Activated T-helper 1 cell treated with anti-CD3 and anti-CD28 coated beads, Interleukin-2, amount 50 U/mL, for 16 hours (primary cell): Measurements from ENCODE around the gene TSSC4.

Source experiments
- DNase-seq, 2 donors: peaks; one replicate each; pipeline ENCODE4 v3.0.0-alpha.2; 2020; ENCODE audit warnings: low read depth in 1 of 2, low spot score in 1 of 2

Gene TSSC4

DNA sequence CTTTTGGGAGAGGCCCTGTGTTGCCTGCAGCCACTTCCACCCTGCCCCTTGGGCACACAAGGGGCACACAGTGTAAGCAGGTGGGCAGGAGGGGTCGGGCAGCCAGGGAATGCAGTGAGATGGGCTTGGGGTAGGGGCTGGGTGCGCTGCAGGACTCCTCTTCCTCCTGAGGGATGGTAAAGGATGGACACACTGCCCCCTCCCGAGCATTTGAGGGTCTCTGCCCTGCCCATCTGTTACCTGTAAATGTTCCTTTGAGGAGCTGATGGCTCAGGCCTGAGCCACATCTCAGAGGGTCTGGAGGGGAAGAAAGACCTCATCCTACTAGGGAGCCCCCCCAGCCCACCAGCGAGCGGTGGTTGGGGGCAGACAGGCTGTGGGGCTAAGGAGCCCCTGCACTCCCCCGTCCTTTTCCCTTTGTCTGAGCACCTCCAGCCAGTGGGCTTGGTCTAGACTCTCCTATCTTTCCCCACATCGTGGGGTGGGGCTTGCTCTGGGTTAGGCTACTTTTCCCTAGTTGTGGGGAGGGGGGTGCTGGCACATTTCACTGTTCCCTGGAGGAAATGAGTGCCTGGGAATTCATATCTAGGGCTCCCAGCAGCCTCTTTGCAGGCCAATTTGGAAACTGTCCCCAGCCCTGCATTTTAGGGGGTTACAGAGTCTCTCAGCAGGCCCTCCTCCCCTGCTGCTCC, 1.7 kb upstream of the TSSC4 start:
- DNase-seq, result no peak

DNA sequence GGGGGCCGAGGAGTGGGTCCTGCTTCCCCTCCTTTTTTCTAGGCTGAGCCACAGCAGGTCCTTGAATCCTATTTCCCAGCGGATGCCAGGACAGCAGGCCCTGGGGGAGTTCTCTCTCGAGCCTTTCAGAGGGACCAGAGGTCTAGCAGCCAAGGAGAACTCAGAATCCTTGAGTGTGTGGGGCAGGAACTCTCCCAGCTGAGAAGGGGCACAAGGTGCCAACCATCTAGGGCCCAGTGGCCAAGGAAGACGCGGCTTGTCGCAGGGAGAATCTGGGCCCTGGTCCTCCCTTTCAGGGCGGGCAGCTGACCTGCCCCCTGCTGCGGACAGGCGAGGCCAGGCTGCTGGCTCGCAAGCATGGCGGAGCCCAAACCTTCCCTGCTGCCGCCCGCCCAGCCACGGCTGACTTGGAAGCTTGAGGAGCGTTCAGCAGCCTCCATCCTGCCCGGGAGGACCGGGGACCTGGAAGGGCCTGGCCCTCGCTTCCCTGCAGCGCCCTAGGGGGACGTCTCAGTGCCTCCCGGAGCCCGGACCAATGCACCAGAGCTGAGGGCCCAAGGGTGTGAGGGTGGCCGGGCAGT, 972 bp upstream of the TSSC4 start:
- DNase-seq, result no peak

DNA sequence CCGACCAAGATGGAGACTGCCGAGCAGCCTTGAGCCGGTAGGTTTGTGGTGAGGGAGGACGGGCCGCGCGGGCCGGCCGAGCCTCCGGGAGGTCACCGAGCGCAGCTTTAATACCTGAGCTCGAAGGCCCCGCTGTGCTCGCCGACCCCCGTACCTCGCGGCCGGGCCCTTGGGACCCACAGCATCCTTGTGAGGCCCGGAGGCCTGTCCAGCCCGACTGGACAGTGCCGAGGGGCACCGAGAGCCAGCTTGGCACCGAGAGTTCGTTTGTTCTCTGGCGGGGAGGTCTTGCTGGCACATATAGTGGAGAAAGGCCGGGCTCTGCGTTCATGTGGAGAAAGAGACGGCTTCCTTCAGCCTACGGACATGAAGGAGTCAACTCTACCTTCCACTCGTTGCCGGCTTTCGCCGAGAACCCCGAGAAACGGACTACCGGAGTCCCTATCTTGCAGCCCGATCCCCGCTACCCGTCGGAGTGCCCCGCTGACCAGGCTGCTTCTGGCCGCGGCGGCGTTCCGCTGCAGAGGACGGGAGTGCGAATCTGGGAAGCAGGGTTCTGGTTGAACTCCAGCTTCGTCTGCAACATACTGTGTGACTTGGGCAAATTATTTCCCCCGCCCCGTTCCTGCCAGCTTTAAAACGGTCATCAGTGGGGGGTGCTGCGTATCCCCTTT, 349 bp downstream of the TSSC4 start:
- no peak for DNase-seq

DNA sequence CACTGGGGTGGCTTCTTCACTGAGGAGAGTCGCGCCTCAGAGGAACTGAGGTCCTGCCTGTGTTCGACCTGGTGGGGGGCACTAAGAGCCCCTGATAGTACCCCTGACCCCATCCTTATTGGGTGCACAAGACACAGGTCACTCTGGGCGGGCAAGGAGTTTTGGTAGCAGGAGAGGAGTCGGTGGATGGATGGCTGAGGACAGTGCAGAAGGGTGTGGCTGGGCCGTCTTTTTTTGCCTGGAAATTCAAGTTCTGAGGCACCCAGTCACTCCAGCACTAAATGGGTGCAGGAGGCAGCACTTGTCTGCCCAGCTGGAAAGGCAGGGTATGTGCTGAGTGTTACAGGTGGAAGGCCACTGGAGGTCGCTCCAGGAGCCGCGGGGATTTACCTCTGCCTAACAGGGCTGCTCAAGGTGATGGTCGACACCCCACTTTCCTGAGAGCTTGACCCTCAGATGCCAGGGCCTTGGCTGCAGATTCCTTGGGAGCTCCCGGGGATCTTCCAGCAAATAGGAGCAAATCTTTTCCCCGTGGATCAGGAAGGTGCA, 960 bp downstream of the TSSC4 start:
- no peak for DNase-seq

DNA sequence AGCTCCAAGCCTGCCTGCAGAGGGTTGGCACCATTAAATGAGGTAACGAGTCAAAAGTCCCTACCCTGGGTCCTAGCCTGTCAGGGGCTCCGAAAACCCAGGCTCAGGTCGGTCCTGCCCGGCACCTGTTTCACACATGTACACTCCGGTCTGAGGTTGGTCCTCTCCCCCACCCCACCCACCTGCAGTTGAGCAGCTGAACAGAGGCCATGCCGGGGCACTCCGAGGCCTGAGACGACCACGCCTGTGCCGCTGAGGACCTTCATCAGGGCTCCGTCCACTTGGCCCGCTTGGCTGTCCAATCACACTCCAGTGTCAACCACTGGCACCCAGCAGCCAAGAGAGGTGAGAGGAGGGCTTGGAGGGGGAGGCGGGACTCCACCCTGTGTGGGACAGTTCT, 1.6 kb downstream of the TSSC4 start:
- DNase-seq, result no peak

DNA sequence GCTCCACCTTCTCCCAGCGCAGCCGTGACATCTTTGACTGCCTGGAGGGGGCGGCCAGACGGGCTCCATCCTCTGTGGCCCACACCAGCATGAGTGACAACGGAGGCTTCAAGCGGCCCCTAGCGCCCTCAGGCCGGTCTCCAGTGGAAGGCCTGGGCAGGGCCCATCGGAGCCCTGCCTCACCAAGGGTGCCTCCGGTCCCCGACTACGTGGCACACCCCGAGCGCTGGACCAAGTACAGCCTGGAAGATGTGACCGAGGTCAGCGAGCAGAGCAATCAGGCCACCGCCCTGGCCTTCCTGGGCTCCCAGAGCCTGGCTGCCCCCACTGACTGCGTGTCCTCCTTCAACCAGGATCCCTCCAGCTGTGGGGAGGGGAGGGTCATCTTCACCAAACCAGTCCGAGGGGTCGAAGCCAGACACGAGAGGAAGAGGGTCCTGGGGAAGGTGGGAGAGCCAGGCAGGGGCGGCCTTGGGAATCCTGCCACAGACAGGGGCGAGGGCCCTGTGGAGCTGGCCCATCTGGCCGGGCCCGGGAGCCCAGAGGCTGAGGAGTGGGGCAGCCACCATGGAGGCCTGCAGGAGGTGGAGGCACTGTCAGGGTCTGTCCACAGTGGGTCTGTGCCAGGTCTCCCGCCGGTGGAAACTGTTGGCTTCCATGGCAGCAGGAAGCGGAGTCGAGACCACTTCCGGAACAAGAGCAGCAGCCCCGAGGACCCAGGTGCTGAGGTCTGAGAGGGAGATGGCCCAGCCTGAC, 2.5 kb downstream of the TSSC4 start:
- DNase-seq, result no peak

DNA sequence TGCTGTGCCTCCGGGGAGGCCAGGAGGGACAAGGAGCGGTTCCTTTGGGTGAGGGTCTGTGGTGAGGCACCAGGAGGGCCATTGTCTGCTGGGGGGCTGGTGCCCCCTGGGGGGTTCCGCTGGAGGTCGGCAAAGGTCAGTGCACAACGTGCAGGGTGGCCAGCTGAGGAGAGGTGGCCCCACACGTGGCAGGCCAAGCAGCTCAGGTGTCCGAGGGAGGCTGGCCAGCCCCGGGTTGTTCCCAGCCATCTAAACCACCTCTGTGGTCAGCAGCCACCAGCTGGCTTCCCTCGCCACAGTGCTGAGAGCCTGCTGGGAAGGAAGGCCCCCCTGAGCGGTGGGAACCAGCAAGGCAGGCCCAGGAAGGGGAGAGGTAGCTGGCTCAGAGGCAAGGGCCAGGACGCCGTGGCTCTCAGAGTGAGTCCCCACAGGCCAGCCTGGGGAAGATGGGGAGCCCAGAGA, 4.2 kb downstream of the TSSC4 start:
- no peak for DNase-seq

DNA sequence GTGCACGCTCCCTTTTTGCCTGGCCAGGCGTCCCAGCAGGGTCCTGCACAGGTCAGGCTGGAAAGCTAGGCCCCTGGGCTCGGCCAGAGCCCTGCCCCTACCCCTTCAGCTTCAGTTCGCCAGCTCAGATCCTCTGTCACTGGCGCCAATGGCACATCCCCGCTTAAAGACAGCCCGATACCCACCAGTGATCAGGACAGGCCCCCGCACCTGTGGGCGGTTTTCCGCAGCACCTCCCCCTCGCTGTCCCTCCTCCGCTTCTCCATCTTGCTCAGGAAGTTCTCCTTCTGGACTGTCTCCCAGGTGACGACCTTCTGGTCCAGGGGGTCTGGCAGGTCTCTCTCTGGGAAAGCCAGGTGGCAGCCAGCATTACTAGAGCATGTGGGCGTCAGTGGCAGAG, 5.9 kb downstream of the TSSC4 start:
- DNase-seq, result no peak

DNA sequence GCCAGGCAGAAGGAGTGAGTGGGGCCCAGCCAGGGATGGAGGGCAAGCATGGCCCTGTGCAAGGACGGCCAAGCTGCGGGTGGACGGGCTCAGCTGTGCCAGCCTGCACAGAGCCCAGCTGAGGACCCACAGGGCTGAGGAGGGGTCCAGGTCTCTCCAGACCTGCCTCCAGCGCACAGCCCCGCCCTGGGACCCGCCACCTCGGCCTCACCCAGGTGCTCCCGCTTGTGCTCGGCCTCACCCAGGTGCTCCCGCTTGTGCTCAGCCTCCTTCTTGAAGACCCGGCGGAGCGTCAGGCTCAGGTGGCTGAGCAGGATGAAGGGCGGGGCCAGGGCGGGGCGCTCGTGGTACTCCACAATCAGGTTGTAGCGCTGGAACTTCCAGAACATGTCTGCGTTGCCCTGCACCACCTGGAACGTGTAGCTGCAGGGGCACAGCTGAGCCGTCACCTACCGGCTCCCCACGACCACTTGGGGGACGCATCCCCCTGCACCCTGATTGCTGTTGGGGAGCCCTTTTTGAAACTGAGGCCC, 6.4 kb downstream of the TSSC4 start:
- DNase-seq, result no peak

DNA sequence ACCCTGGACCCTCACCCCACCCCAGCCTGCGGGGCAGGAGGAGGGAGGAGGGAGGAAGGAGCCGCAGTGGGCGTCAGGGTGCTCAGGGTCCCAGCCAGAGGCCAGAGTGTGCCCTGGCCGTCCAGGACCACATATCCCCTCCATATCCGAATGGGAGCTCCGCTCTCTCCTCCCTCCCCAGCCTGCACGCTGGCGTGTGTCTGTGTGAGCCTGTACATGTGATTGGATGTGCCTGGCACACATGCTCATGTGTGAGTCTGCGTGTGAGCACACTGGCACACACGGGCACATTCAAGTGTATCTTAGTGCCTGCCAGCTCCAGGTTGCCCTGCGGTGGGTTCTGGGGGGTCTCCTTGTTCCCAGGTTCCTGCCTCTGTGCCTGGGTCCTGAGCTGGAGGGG, 8.1 kb downstream of the TSSC4 start:
- DNase-seq, result no peak

DNA sequence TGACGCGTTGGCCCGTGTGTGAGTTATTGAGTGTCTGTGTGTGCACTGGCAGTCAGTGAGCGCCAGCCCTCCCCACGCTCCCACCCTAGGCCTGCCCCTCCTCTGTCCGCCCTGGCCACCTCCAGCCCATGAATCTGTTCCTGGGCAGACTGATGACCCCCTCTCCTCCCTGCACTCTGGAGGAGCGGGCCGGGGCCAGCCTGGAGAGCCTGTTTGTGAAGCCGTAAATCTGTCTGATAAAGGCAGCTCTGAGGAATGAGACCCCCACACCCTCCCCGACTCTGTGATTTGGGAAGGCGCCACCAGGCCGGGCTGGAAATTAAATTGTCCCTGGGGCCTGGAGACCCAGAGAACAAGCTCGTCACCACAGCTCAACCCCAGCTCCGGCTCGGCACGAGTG, 8.6 kb downstream of the TSSC4 start:
- no peak for DNase-seq

DNA sequence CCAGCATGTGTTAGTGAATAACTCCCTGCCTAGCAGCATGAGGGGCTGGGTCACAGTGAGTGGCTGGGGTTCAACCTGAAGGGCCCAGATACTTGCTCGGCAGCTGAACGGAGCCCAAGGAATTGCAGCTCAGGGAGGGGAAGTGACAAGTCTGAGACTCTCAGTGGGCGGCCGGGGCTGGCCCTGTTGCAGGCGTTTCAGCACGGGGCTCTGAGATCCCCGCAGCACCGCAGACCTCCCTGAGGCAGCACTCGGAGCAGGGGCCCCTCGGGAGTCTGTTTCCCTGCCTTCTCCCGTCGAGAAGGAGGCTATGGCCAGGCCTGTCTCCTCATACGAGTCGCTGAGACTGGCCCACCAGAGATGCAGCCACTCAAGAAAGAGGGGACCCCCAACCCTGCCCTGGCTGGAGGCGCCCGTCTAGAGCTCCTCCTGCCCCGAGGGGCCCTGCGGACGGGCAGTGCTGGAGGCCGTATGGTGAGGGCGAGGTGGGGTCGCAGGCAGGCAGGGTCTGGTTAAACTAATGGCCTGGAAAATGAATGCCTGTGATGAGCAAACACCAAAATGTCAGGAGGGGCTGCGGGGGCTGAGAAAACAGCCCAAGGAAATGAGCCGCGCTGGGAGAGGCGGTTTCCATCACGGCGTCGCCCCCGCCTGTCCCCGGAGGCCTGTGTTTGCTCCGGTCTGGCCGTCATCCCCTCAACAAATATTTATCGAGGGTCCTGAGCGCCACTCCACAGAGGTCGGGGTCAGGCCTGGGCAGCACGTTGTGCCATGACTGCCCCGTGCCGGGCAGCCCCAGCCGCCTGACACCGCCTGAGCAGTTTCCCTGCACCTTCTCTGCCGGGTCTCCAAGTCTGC, 9.3 kb downstream of the TSSC4 start:
- no peak for DNase-seq

DNA sequence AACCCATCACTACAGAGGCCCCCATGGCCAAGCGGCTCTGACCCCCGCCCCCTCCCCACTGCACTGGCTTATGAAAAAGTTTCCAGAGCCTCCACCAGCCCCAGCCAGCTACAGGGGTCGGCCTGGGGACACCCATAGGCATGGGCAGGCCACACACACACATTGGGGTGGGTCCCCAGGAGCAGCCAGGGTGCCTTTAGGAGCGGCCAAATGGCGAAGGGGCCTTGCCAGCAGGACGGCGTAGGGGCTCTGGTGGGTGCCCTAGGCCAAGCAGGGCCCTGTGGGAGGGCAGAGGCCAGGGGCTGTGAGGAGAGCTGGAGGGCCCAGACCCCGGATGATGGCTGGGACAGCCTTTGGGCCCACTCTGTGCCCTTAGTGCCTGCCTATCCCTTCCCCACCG, 10.1 kb downstream of the TSSC4 start:
- DNase-seq, result no peak

DNA sequence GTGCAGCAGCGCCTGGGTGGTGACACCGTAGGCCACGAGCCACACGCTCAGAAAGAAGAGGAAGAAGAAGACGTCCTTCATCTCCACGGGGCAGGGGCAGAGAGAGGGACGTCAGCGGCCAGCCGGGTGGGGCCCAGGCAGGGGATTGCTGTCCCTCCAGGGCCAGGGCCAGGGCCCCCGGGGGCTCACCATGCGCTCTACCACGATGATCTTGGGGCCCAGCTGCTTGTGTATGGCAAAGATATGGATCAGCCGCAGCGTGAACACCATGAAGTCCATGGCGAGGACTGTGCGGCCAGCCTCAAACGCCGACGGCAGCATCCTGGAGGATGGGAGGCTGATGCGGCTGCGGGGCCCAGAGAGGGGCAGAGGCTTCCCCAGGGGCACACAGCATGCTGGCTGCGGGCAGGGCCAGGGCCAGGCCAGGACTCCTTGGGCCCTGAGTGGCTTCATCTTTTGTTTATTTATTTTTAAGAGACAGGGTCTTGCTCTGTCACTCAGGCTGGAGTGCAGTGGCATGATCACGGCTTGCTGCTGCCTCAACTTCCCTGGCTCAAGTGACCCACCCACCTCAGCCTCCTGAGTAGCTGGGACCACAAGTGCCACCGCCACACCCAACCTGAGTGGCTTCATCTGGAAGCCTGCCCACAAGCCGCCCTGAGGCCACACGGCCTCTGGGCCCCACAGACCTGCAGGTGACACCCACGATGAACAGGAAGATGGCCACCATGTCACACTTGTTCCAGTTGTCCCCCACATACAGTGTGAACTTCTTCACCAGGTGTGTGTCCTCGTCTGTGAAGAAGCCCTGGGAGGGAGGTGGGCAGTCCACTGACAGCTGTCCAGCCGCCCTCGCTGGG, 11.1 kb downstream of the TSSC4 start:
- no peak for DNase-seq

DNA sequence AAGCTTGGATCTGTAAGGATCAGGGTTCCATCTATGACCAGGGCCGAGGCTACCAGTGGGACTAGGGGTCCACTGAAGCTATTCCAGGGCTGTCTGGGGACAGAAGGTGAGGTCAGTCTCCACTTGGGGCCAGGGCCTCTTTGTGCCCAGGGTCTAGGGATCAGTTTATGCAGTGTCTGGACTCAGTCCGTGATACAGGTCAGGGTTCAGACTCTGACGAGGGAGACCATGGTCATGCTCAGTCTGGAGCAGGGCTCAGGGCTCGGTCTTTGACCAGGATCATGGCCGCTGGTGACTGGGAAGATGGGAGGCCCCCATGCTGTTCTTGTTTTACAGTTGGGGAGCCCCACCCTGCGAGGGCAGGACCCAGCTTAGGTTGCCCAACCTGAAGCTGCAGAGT, 11.8 kb downstream of the TSSC4 start:
- no peak for DNase-seq

DNA sequence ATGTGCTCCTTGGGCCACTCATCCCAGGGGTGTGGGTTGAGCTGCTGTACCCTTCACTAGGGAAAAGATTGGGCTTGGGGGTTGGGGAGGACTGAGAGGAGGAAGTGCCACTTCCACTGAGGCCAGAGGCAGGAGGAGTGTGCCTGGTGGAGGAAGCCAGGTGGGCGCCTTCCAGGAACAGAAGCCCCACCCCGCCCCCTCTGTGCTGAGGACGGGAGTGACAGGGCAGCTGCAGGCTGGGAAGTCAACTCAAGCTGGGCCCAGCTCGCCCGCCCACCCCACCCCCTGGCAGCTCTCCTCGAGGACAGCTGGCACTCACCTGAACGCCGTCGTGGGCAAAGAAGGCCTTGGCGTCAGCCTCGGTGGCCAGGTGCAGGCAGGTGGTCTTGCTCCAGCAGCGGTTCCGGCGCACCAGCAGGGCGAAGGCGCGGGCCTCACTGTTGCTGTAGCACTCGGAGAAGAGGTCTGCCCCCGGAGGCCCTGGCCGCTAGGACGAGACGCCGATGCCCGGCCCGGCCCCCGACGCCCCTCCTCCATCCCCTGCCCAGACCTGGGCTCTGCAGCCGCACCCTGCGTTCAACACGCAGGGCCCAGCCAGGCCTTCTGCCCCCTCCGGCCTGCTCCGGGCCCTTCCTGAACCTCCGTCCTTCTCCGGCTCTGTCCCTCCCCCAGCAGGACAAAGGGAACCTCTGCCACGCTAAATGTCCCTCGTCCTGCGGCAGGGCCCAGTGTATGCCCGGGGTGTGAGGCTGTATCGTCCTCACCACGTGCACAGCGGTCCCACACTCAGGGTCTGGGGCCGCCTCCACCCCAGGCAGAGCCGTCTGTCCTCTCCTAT, 13.4 kb downstream of the TSSC4 start:
- no peak for DNase-seq

DNA sequence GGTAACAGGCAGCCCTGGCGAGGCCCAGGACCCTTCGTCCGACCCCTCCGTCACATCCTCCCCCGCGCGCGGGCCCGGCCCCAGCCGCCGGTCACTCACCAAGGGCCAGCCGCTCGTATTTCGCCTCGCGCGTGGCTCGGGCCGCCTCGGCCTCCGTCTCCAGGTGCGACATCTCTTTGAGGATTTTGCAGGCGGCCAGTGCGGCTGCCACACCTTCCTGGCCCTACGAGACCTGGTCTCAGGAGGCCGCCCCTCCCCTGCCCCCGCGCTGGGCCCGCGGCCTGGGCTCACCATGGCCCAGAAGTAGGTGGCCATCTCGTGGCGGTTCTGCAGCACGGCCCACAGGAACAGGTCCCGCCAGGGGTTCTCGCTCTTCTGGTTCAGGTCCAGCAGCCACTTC, 14.1 kb downstream of the TSSC4 start:
- DNase-seq, result no peak

DNA sequence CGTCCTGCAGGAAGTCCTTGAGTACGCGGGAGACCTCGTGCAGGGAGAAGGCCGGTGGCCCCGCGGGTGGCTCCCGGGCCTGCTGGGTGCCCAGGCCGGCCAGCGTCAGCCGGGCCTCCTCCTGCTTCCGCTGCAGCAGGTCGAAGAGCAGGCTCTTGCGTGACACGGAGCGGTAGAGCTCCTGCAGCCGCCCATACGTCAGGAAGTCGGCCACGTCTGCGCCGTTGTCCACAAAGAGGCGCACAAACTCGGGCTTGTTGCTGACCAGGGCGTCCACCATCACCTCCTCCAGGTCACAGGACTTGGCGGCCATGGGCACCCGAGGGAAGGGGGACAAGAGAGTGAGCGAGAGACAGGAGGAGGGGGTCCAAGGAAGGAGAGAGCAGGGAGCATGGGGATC, 14.6 kb downstream of the TSSC4 start:
- no peak for DNase-seq
